Stimulated activated CD8-positive, alpha-beta memory T cell treated with anti-CD3 and anti-CD28 coated beads, Interleukin-2, amount 100 ng/mL, for 1 hour (primary cell): Measurements from ENCODE around the gene ARFGAP2.

Experiments
- DNase-seq, 2 donors: peaks; one replicate each; pipeline ENCODE4 v3.0.0-alpha.2; 2020; ENCODE audit warnings: low read depth in 2 of 2

Gene ARFGAP2

DNA sequence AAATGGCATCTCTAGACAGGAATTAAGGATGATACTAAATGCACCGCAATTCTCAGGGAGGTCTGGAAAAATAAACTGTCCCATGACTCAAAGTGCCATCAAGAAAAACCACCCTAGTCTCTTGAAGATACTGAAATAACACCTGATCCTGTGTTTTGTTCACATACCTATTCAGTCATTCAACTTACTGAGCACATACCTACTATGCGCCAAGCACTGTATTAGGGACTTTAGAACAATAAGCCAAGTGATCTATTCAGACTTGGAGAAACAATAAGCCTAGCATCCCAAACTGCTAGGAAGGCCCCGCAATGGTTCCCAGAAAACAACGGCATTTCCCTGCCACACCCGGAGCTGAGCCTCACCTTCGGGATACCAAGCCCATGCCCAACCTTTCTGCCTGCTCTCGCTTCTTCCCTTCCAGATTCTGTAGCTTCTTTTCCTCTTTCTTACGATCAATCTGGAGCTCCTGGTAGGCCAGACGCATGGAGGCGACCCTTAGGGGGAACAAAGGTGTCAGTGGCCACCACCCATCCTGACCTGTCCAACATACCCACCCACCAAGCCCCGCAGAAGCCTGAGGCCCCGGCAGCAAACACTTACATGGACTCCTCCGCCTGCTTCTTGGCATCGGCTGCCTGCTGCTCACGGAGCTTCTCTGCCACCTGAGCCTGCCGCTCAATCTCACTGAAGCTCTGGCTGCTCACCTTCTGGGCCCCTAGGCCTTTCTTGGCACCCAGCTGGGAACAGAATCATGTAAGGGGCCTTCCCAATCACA lies 5.4 kb downstream of the ARFGAP2 start:
- DNase-seq = no peak

DNA sequence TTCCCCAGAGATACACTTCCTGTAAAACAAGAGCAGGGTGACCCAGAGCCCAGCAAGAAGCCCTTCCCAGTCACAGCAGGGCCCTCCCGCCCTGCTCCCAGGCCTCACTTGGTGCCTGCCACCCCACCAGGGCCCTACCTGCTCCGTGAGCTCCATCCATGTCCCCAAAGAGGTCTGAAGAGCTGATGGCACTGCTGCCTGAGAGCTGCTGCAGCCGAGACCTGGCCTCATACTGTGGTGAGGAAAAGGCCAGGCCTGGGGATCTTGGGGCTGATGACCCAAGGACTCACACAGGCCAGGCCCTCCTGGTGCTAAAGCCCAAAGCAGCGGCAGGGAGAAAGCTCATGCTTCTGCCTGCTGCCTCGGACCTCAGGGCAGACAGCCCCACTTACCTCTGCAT lies 10.3 kb downstream of the ARFGAP2 start:
- no peak for DNase-seq

DNA sequence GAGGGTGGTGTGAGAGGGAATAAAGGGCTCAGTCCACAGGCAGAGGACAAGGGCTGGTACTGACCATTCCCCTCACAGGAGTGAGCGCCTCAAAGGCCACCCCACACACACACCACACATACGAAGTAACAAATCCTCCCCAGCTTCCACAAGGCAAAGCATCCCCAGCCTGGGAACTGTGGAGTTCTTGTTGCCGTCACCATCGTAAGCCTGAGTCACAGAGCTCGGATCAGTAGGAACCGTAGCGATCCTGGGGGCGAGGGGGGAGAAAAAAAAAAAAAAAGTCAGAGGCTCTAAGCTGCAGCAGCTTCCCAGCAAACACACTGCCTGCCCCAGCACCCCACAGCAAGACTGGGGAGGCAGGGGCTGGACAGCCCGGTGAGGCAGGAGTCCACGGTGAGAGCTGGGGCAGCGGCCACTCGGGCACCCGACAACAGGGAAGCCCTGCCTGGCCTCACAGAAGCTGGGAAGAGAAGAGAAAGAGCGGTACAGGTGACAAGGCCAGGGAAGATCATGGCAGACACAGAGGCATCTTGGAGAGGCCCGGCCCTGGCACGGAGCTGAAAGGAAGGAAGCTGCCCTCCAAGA lies 11.3 kb downstream of the ARFGAP2 start:
- no peak for DNase-seq

DNA sequence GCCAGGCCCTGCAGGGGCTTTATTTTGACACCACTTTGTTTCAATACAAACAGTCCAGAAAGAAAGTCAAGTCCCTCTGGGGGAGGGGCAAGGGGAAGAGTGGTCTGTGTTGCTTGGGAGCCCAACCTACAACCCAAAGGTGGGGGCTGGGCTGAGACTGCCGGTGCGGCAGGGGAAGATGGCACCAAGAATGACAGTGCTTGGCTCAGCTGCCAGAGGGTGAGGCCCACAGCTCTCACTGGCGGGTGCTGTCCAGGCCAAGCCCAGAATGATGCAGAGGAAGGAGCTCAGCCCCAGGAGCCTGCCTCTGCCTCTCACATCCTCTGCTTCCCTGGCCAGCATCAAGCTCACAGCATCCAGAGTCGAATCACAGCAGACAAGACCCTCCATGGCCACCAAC lies 12.4 kb downstream of the ARFGAP2 start:
- no peak for DNase-seq

DNA sequence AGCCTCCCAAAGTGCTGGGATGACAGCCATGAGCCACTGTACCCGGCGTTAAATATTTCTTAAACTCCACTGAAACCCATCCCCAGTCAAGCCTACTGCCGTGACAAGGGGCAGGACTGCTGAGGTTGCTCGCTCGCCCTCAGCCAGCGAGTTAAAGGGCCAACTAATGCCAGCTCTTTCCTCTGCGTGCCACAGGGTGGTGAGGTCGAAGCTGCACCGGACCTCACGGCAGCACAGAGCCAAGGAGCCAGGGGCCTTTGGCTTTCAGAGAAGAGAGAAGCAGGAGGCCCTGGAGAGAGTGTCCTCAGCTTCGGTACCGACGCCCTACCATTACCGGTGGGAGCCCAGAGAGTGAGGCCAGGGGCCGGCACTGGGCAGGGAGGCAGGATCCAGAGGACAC lies 12.8 kb downstream of the ARFGAP2 start:
- no peak for DNase-seq

DNA sequence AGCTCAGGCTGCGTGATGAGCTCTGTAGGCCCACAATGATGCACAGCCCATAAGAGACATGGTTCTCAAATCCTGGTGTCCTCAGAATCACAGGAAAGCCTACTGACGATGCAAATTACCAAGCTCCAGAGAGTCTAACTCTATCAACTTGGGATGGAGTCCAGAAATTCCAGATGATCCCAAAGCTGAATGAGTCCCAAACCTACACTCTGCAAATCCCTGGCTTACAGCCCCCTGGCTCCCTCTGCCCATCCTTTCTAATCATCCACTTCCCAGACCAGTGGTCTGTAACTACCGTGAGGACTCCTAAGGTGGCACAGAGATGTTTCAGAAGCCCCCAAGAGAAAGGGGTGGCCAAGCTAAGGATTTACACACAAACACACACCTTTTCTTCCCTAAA lies 13.5 kb downstream of the ARFGAP2 start:
- DNase-seq = no peak

DNA sequence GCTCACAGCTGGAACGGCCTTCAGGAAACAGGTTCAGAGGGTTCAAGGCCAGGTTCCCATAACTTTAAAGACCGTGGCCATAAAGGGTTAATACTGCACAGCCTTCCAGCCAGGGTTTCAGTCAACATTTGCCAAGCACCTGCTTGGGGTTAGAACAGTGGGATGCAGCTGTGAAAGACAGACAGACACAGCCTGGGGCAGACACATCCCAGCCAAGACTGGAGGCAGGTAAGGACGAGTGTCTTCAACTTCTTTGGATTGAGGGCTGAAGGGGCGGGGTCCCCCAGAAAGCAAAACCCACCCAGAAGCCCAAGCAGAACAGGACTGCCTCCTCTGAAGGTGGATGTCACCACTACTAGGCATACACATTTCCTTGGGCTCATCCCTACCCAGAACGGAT lies 14.3 kb downstream of the ARFGAP2 start:
- DNase-seq = no peak

DNA sequence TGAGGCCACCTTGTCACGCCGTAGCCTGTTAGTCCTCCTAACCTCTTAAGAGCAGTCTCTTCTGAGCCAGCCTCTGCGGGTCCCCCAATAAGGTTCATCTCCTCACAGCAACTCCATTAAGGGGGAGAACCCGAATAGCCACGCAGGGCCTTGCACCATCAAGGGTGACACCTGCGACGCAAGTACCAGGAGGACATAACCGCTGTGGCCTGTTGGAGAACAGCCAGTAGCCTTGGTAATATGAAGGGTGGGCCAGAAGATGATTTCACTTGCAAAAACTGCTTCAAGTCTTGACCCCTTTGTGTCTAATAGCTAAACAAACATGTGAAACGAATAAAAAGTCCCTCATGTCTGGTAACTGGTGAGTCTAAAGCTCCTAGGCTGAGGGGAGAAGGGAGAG lies 14.8 kb downstream of the ARFGAP2 start:
- no peak for DNase-seq

DNA sequence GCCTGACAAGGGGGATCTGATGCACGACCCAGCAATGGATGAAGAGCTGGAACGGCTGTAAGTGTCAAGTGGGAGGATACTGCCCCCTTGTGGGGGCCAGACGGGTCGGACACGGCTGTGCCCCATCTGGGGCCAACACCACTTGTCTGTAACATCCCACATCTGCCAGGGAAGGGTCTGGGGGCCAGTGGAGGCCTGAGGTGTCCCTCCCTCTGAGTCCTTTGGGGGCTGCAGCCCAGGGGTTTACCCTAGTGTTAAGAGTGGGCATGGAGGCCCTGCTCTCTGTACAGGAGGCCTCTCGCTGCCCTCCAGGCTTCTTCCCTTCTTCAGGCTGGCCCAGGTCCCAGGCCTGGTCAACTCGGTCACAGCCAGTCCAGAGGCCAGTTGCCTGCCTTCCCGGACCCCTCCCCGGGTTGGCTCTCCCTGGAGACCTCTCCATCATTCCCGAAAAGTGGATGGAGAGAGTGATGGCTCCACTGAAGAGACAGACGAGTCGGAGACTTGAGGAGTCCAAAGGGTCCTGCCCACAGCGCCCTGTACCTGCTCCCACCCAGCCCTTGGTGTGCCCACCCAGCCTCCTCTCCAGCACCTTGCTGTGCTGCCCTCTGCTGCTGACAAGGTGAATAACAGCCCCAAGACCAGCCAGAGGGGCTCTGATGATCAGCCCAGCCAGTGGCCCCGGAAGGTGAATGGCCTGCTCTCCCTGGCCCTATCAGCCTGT lies 15.4 kb downstream of the ARFGAP2 start:
- peak in 1 of 2 donors; percentile 40 for DNase-seq

DNA sequence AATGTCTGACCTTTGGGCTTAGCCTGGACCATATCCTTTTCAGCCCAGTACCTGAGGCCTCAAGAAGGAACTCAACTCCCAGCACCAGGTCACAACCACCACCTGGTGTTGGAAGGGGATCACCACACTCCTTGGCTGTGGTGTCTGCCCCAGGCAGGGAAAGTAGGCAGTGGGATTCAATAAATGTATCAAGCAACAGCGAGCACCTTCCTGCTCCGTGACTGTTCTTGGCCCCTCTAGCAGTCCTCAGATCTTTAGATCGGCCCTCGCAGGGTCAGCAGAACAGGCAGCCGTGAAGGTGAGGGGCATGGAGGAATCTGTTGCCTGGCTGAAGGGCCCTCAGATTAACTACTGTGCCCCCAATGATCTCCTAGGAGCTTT lies 15.9 kb downstream of the ARFGAP2 start:
- DNase-seq = no peak

DNA sequence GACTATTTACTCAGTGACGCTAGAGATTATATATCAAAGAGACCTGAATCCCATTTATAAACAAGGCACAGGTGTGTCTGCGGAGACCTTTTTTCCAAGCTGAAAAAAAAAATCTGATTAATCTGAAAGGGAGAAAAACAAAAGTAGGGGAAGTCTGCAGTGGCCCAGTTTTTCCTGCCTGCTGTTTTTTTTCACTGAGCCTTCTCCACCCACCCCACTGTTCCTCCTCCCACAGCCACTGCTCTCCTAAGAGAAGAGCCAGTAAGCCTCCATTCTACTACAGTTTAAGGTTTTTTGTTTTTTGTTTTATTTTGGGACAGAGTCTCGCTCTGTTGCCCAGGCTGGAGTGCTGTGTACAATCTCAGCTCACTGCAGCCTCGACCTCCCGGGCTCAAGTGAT lies 18.4 kb downstream of the ARFGAP2 start:
- DNase-seq = no peak

DNA sequence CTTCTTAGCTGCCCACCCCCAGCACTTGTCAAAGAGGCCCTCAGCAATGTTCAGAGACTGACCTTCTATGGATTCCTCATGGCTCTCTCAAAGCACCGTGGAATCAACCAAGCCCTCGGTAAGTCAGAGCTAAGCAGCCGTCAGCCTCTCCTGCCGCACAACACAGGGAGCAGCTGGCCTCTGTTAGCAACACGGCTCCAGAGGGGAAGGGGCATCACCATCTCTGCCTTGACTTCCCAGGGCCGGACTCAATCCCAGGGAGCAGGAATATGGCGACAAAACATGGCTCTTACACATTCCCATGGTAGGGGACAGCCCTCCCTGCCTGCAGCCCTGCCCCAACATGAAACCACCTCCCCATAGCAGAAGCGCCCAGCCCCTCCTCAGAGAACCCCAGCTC lies 18.9 kb downstream of the ARFGAP2 start:
- DNase-seq = no peak

DNA sequence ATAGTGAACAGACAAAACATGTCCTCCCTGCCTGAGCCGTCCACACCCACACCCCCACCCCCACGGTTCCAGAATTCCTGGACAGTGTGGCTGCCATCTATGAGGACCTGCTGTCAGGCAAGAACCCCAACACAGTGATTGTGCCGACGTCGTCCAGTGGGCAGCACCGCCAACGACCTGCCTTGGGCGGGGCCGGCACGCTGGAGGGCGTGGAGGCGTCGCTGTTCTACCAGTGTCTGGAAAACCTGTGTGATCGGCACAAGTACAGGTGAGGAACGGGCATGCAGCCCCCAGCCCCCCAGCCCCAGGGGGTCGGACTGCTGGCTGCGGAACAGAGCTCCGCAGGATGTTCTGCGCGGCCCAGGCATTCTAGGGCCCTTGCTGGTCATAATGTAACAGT lies 19.7 kb downstream of the ARFGAP2 start:
- DNase-seq = no peak

DNA sequence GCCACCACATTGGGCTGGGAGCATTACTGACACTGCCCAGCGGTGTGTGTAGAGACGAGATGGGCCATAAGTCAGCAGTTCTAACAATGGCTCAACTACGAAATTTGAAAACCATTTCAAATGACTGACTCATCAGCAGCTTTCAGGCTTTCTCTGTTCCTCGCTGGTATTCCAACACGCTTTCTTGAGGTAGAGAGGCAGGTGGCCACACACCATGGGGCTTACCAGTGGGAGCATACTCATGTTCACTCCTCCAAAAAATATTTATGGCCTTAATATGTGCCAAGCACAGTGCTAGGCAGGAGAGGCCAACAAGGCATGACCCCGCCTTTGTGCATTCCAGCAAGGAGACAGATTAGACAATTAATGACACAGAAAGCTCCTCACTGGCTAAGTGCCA lies 20.3 kb downstream of the ARFGAP2 start:
- DNase-seq = no peak

DNA sequence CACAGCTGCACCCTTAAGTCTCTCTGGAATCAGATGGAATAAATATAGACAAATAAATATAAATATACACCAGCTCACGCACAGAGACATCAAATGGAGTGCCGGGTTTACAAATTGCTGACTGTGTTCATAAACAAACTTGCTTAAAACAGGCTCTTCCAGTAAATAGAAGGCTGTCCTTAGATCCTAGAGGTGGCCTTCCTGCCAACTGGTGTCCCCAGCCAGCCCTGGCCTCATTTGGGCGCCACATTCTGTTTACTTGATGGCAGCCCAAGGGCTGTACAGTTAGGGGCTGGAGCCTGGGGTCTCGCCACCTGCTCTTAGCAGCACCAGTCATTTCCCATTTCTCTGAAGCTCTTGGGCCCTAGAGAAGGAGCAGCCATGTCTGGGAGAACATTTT lies 20.8 kb downstream of the ARFGAP2 start:
- no peak for DNase-seq

DNA sequence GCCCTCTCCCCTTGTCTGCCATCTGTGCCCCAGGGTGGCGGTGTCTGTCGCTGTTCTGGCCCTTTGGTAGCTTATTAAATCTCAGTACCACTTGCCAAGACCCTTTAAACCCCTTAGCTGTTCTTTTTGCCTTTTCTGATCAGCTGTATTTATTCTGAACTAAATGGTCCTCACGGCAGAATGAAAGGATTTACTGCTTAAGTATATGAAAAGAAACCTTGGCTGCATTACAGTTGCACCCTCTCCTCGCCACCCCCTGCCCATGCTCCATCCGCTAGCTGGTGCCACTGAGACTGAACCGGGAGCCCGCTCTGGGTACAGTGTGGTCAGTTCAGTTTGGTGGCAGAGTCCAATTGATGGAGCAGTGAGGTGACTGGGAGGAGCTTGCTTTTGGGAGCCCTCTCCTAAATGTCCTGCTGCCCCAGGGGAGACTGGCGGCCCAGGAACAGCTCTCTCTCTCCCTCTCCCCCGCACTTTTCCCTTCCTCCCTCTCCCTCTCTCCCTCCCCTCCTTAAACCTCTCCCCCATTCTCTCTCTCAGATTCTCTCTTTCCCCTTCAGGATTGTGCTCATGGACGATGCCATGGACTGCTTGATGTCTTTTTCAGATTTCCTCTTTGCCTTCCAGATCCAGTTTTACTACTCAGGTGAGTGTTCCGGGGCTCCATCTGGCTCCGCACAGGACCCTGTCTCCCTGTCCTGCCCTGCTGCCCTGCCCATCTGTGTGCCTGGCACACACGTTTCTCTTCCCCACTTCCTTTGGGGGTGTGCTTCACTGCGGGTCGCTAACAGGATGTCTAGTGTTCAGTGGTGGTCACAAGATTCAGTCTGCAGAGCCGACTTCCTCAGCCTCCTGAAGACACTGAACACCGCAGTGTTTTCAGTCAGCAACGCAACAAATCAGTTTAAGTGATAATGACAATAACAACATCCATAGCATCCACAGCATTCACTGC lies 21.8 kb downstream of the ARFGAP2 start:
- DNase-seq = no peak

DNA sequence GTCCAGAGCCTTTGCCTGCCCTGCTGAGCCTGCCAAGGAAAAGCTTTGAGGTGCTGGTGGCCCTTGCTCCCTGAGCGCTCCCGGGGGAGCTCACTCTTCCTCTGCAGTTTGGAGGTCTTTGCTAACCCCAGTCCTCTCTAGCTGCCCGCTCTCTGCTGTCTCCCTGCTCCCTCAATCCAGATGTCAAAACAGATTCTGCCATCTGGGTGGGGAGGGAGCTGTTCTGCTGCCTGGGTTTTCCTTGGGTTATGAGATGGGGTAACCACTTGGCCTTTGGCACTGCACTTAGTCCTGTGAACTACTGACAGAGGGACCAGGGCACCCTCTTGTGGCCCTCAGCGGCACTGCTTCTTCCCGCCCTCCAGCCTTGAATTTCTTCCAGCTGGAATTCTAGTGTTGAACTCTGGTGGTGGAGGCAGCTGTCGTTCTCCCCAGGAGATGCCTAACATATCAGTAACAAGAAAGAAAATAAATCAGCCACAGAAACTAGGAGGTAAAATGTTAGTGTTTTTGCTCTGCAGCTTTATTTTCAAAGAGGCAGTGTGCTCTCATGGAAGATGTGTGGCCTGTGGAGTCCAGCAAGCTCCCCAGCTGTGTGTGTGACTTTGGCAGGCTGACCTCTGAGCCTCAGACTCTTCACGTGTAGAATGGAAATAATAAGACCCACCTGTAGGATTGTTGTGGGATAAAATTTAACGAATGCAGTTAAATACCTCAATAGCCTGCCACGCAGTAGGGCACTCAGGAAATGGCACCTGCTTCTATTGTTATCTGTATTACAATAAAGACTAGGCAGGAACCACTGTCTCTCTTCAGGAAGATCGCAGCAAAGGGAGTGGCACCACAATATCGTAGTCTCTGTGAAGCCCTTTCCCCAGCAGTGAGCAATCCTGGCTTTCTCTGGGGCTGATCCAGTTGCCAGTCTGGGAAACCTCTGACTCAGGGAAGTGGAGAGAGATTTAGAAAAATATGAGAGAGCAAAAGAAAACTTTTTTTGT lies 23.4 kb downstream of the ARFGAP2 start:
- no peak for DNase-seq

DNA sequence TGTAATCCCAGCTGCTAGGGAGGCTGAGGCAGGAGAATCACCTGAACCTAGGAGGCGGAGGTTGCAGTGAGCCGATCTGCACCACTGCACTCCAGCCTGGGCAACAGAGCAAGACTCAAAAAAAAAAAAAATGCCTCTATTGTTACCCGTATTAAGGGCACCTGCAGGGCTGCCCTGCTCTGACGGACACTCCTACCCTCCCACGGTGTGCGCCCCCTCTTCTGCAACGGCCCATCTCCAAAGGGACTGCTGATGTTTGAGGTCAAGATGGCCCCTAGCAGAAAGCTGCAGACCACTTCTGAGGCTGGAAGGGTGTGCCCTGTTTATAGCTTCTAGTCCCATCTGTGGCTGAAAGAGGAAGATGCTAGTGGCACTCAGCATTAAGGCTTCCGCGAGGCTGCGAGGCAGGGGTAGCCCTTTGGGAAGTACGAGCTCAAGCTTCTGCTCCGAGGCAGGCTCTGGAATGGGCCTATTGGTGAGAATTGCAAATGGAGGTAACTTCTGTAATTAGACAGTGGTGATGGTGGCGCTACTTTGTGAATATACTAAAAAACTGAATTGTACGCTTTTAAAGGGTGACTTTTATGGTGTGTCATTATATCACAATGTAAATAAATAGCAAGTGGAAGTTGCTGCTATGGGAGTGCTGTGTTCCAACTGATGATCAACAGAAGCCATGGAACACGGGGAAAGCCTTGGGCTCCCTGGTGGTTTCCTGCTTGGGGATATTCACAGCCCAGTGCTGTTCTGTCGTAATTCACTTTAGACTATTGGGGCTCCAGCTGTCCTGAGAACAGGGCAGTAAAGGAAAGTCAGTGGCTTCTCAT lies 24.3 kb downstream of the ARFGAP2 start:
- DNase-seq = no peak

DNA sequence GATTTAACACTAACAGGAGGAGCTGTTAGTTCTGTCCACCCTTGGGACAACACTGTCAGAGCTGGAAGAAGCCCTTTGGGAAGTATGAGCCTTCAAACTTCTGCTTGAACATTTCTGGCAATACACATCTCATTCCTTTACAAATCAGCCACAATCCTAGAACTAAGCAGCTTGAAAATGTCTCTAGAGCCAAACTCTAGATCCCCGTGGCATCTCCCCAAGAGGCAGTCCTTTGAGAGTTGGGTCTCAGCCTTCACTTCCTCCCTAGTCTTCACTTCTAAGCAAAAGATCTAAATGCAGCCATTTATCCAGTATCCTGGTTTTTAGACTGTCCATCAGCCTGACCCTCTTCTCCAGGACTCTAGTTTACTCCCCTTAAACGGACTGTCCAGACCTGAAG lies 26.9 kb downstream of the ARFGAP2 start:
- DNase-seq = no peak
